B cell (primary cell): ENCODE measurements around the gene TFE3.

Experiments used
- EZH2 ChIP-seq: IDR thresholded peaks from 2 replicates; pipeline ENCODE4 v1.6.1; 2012; ENCODE audit warnings: borderline replicate concordance, low read depth, mild to moderate bottlenecking, moderate library complexity, low read length; ENCODE audit not compliant: insufficient read depth, poor library complexity, severe bottlenecking
- TF ChIP-seq, protein P1 (sequence below): fragments of 200-600 bp; IDR thresholded peaks from one replicate; pipeline ENCODE4 v1.8.0; 2022; ENCODE audit warnings: antibody characterized with exemption, mild to moderate bottlenecking

DNA sequence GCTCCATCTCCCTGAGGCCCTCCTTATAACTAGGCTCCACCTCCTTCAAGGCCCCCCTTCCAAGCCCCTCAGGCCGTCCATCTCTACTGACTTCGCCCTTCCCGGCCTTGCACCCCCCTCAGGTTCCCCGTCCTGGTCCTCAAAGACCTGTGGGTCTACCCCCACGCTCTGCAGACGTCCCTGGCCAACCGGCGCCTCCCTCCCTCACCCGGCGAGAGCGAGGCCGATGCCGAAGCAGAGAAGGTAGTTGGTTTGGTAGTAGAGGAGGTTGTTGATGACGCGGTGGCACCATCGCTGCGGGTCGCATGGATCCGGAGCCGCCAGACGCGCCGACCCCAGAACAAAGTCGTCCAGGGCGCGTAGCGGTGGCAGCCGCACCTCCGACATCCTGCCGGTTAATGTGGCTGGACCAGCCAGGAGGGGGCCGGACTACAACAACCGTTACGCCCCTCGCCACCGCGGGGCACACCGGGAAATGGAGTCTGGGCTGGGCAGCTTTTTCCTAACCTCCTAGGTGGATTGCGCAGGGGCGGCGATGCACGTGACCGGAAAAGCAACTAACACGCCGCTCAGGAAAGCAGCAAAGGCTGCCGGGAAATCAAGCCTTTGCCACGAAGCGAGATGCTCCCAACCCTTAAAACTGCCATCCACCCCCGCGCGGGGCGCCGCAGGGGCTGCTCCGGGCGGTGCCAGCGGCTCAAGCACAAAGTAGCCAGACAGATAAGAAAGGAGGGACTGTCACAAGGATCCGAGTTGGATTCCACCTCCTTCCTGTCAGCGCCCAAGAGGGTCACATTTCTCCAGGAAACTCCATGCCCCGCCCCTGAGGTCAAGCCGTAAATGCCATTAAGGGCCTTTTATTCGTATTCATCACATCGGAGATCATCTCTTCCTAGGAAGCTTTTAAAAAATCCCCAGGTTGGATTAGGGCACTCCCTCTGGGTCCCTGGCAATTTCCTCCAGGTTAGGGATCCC, 30.7 kb upstream of the TFE3 start, which contains the start of gene PRAF2:
- TF ChIP-seq, protein P1, sequence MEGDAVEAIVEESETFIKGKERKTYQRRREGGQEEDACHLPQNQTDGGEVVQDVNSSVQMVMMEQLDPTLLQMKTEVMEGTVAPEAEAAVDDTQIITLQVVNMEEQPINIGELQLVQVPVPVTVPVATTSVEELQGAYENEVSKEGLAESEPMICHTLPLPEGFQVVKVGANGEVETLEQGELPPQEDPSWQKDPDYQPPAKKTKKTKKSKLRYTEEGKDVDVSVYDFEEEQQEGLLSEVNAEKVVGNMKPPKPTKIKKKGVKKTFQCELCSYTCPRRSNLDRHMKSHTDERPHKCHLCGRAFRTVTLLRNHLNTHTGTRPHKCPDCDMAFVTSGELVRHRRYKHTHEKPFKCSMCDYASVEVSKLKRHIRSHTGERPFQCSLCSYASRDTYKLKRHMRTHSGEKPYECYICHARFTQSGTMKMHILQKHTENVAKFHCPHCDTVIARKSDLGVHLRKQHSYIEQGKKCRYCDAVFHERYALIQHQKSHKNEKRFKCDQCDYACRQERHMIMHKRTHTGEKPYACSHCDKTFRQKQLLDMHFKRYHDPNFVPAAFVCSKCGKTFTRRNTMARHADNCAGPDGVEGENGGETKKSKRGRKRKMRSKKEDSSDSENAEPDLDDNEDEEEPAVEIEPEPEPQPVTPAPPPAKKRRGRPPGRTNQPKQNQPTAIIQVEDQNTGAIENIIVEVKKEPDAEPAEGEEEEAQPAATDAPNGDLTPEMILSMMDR = no peak
- TF ChIP-seq EZH2 = no peak
